DMS 273 (cell line): ENCODE data around the gene PRKCH.
"Not testable (repeated sequence)": the region's sequence is repeated elsewhere in the genome, so short reads cannot be mapped to it uniquely, and the experiment has no call there.

ENCODE experiments used
- DNase-seq: peaks from one replicate; lab custom pipeline; 2025; ENCODE audit not compliant: unreplicated experiment; lab: John Stamatoyannopoulos, UW

Gene PRKCH

GRCh38 chr14:61304688-61305087 is 16.7 kb upstream of the PRKCH start:
- no peak for DNase-seq

GRCh38 chr14:61308198-61308597 is 13.2 kb upstream of the PRKCH start:
- DNase-seq: no peak

GRCh38 chr14:61308701-61309100 is 12.7 kb upstream of the PRKCH start:
- DNase-seq: not testable (repeated sequence)

- DNase-seq: peak; percentile 24
Measured at GRCh38 chr14:61315313-61315712, 6.1 kb upstream of the PRKCH start.

- DNase-seq: no peak
Measured at GRCh38 chr14:61319086-61319485, 2.3 kb upstream of the PRKCH start.

GRCh38 chr14:61319706-61320105 is 1.7 kb upstream of the PRKCH start:
- DNase-seq: no peak

GRCh38 chr14:61320170-61320569 is 1.2 kb upstream of the PRKCH start:
- not testable (repeated sequence) for DNase-seq

GRCh38 chr14:61320806-61321384 is 484 bp upstream of the PRKCH start:
- no peak for DNase-seq

GRCh38 chr14:61322011-61322798 is 826 bp downstream of the PRKCH start:
- DNase-seq: peak; percentile 56

- DNase-seq: peak; percentile 56
Measured at GRCh38 chr14:61322799-61323290, 1.5 kb downstream of the PRKCH start.

GRCh38 chr14:61323970-61324369 is 2.6 kb downstream of the PRKCH start:
- no peak for DNase-seq

GRCh38 chr14:61325166-61325565 is 3.8 kb downstream of the PRKCH start:
- no peak for DNase-seq

GRCh38 chr14:61326146-61326545 is 4.8 kb downstream of the PRKCH start:
- DNase-seq: no peak

- DNase-seq: peak; percentile 53
Measured at GRCh38 chr14:61326847-61327246, 5.5 kb downstream of the PRKCH start.

- DNase-seq: no peak
Measured at GRCh38 chr14:61328626-61329262, 7.4 kb downstream of the PRKCH start.

- DNase-seq: no peak
Measured at GRCh38 chr14:61329478-61330051, 8.2 kb downstream of the PRKCH start.

- DNase-seq: no peak
Measured at GRCh38 chr14:61330511-61330910, 9.1 kb downstream of the PRKCH start.

GRCh38 chr14:61331992-61332657 is 10.7 kb downstream of the PRKCH start:
- no peak for DNase-seq

- no peak for DNase-seq
Measured at GRCh38 chr14:61332658-61333029, 11.3 kb downstream of the PRKCH start.

- no peak for DNase-seq
Measured at GRCh38 chr14:61333087-61333486, 11.7 kb downstream of the PRKCH start.

GRCh38 chr14:61334197-61334701 is 12.9 kb downstream of the PRKCH start:
- DNase-seq: no peak
